HG03060 (cell line): Measurements from ENCODE around the gene PADI1.

Source experiments
- ATAC-seq: cut with Tn5 transposase; IDR thresholded peaks from one replicate; pipeline ENCODE4 v1.9.1; 2021; ENCODE audit warnings: low read depth, moderate number of reproducible peaks; ENCODE audit not compliant: unreplicated experiment

PADI1 gene

GRCh38 chr1:17181781-17182464 is 23.0 kb upstream of the PADI1 start:
- ATAC-seq: no peak

GRCh38 chr1:17183388-17184160 is 21.4 kb upstream of the PADI1 start:
- no peak for ATAC-seq

GRCh38 chr1:17184161-17184665 is 20.7 kb upstream of the PADI1 start:
- no peak for ATAC-seq

- ATAC-seq: no peak
Observed at GRCh38 chr1:17184822-17185484, 20.0 kb upstream of the PADI1 start.

- no peak for ATAC-seq
Observed at GRCh38 chr1:17185485-17185860, 19.5 kb upstream of the PADI1 start.

- no peak for ATAC-seq
Observed at GRCh38 chr1:17186216-17186909, 18.6 kb upstream of the PADI1 start.

- ATAC-seq: no peak
Observed at GRCh38 chr1:17187051-17187450, 17.9 kb upstream of the PADI1 start.

- no peak for ATAC-seq
Observed at GRCh38 chr1:17188217-17188616, 16.7 kb upstream of the PADI1 start.

GRCh38 chr1:17188889-17189631 is 15.9 kb upstream of the PADI1 start:
- no peak for ATAC-seq

- no peak for ATAC-seq
Observed at GRCh38 chr1:17189632-17189990, 15.3 kb upstream of the PADI1 start.

GRCh38 chr1:17190010-17190995 is 14.6 kb upstream of the PADI1 start:
- no peak for ATAC-seq

- no peak for ATAC-seq
Observed at GRCh38 chr1:17191990-17192242, 13.0 kb upstream of the PADI1 start.

GRCh38 chr1:17192394-17193221 is 12.3 kb upstream of the PADI1 start:
- no peak for ATAC-seq

- no peak for ATAC-seq
Observed at GRCh38 chr1:17193222-17194132, 11.5 kb upstream of the PADI1 start.

- ATAC-seq: no peak
Observed at GRCh38 chr1:17194133-17194475, 10.8 kb upstream of the PADI1 start.

GRCh38 chr1:17194615-17195528 is 10.1 kb upstream of the PADI1 start:
- ATAC-seq: no peak

- no peak for ATAC-seq
Observed at GRCh38 chr1:17195731-17196130, 9.2 kb upstream of the PADI1 start.
